Measurements from ENCODE around the gene ALAS1. TPM values are rescaled to one million over a fixed set of nuclear protein-coding genes. Genes with fewer than 3 reads are reported as not detected.

Gene ALAS1
- polyA plus RNA-seq, 1 donor (not counting 4 experiments of a cell fraction or from before 2014, with no cell fraction given): 74.1 TPM

DNA sequence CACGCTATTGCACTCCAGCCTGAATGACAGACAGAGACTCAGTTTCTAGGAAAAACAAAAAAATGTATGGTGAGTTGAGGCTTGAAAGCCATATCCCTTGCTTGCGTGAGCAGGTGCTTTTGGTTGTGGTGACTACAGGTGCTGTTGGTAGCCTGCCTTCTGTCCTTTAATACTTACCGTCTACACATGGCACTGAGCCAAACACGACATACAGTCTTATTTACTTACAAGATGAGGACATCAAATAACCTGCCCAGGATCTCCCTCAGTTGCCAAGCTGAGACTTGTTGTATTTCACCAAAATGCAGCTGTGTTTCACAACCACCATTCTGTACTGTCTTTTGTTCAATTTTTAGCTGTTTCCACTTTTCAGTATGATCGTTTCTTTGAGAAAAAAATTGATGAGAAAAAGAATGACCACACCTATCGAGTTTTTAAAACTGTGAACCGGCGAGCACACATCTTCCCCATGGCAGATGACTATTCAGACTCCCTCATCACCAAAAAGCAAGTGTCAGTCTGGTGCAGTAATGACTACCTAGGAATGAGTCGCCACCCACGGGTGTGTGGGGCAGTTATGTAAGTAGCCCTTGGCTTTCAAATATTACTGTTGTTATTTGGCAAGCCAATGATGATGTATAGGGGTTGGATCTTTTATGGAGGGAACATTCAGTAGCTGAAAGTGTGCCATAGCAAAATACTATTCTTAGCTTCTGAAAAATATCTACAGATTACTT, 6.5 kb downstream of the ALAS1 start:
- H4K20me1 ChIP-seq (ENCODE audit: control insufficient read depth, extremely low read depth, insufficient read depth, low read length): no peaks in the 10 kb centered on the region
- peaks cover 3% of the 10 kb centered on the region for H3K79me2 ChIP-seq (ENCODE audit: control insufficient read depth, insufficient read depth, low read length)
- H3K9me1 ChIP-seq (ENCODE audit: control insufficient read depth, extremely low read depth, insufficient read depth, low read length): no peaks in the 10 kb centered on the region
- H3K9me3 ChIP-seq (ENCODE audit: control insufficient read depth, low read depth, low read length): no peaks in the 10 kb centered on the region
- peaks cover 32 to 56% of the 10 kb centered on the region in 2 experiments for H3K36me3 ChIP-seq (ENCODE audit: control insufficient read depth in 2 of 2, extremely low read depth in 1 of 2, insufficient read depth in 2 of 2, low read length in 2 of 2)
- no peak overlapping the region for H3K4me2 ChIP-seq (ENCODE audit: control insufficient read depth, extremely low read depth, insufficient read depth, low read depth, low read length)
- H2AFZ ChIP-seq (ENCODE audit: control insufficient read depth, low read length): no peak overlapping the region
- H3K27ac ChIP-seq (ENCODE audit: control insufficient read depth, insufficient read depth, low read length): no peak overlapping the region
- DNase-seq (ENCODE audit: low read depth, low spot score): no peak
- no peak for TF ChIP-seq EZH2 (IDR thresholded peaks at IDR 0.05; ENCODE audit: low read length)
- TF ChIP-seq, protein P1, sequence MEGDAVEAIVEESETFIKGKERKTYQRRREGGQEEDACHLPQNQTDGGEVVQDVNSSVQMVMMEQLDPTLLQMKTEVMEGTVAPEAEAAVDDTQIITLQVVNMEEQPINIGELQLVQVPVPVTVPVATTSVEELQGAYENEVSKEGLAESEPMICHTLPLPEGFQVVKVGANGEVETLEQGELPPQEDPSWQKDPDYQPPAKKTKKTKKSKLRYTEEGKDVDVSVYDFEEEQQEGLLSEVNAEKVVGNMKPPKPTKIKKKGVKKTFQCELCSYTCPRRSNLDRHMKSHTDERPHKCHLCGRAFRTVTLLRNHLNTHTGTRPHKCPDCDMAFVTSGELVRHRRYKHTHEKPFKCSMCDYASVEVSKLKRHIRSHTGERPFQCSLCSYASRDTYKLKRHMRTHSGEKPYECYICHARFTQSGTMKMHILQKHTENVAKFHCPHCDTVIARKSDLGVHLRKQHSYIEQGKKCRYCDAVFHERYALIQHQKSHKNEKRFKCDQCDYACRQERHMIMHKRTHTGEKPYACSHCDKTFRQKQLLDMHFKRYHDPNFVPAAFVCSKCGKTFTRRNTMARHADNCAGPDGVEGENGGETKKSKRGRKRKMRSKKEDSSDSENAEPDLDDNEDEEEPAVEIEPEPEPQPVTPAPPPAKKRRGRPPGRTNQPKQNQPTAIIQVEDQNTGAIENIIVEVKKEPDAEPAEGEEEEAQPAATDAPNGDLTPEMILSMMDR (optimal IDR thresholded peaks at IDR 0.05 in 1 of 3, IDR thresholded peaks at IDR 0.05 in 1 of 3, conservative IDR thresholded peaks at IDR 0.05 in 1 of 3; ENCODE audit: extremely low read depth in 1 of 3, insufficient read depth in 2 of 3, low read length in 3 of 3): no peak
- FAIRE-seq: peak; percentile 32
- no peak overlapping the region for H3K4me3 ChIP-seq (ENCODE audit: control insufficient read depth in 2 of 3, extremely low read depth in 1 of 3, insufficient read depth in 2 of 3, low read depth in 1 of 3, low read length in 3 of 3)
- dilution Hi-C loops (cut with MboI; ENCODE audit: extremely low pct_ligation_motif_present, low sequenced_read_pairs): no loop called here
- H3K9ac ChIP-seq (ENCODE audit: control insufficient read depth, extremely low read depth, insufficient read depth, low read length): no peak overlapping the region
- peaks cover 16% of the 10 kb centered on the region for H3K4me1 ChIP-seq (ENCODE audit: control insufficient read depth, extremely low read depth, insufficient read depth, low read length)
- H3K27me3 ChIP-seq (ENCODE audit: control insufficient read depth, extremely low read depth, insufficient read depth, low read length): no peaks in the 10 kb centered on the region

DNA sequence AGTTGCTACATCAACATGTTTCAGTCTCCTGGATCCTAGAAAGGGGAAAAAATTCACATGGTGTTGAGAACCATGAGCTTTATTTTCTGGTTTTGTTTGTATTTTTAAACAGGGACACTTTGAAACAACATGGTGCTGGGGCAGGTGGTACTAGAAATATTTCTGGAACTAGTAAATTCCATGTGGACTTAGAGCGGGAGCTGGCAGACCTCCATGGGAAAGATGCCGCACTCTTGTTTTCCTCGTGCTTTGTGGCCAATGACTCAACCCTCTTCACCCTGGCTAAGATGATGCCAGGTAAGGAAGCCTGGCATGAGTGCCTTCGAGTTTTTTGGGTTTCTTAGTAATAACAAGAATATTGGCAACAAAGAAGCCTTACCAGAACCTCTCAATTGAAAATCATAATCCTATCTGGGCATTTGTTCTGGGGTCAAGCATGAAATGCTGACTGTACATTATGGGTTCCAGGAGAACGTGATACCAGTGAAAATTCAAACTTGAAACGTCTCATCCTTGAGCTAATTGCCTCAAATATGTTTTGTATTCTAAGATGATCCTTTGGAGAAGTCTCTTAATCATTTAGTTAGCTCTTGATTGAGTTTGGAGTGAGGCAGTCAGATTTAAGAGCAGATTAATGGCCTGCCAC, 7.9 kb downstream of the ALAS1 start:
- FAIRE-seq (no peak), DNase-seq (ENCODE audit: low read depth, low spot score) (no peak)
- dilution Hi-C loops (cut with MboI; ENCODE audit: extremely low pct_ligation_motif_present, low sequenced_read_pairs): no loop called here
- Histone ChIP-seq H3K27me3 (ENCODE audit: control insufficient read depth, extremely low read depth, insufficient read depth, low read length) (no peaks in the 10 kb centered on the region), H3K36me3 (ENCODE audit: control insufficient read depth in 2 of 2, extremely low read depth in 1 of 2, insufficient read depth in 2 of 2, low read length in 2 of 2) (peaks cover 41 to 64% of the 10 kb centered on the region in 2 experiments), H3K4me2 (ENCODE audit: control insufficient read depth, extremely low read depth, insufficient read depth, low read depth, low read length) (no peak overlapping the region), H3K79me2 (ENCODE audit: control insufficient read depth, insufficient read depth, low read length) (peaks cover 3% of the 10 kb centered on the region), H3K4me1 (ENCODE audit: control insufficient read depth, extremely low read depth, insufficient read depth, low read length) (peaks cover 14% of the 10 kb centered on the region), H3K4me3 (ENCODE audit: control insufficient read depth in 2 of 3, extremely low read depth in 1 of 3, insufficient read depth in 2 of 3, low read depth in 1 of 3, low read length in 3 of 3) (no peak overlapping the region), H3K27ac (ENCODE audit: control insufficient read depth, insufficient read depth, low read length) (no peak overlapping the region), H4K20me1 (ENCODE audit: control insufficient read depth, extremely low read depth, insufficient read depth, low read length) (no peaks in the 10 kb centered on the region), H2AFZ (ENCODE audit: control insufficient read depth, low read length) (no peak overlapping the region), H3K9ac (ENCODE audit: control insufficient read depth, extremely low read depth, insufficient read depth, low read length) (no peak overlapping the region), H3K9me3 (ENCODE audit: control insufficient read depth, low read depth, low read length) (no peaks in the 10 kb centered on the region), H3K9me1 (ENCODE audit: control insufficient read depth, extremely low read depth, insufficient read depth, low read length) (no peaks in the 10 kb centered on the region)
- no peak for TF ChIP-seq EZH2 (IDR thresholded peaks at IDR 0.05; ENCODE audit: low read length)
- TF ChIP-seq, protein P1 (optimal IDR thresholded peaks at IDR 0.05 in 1 of 3, IDR thresholded peaks at IDR 0.05 in 1 of 3, conservative IDR thresholded peaks at IDR 0.05 in 1 of 3; ENCODE audit: extremely low read depth in 1 of 3, insufficient read depth in 2 of 3, low read length in 3 of 3): no peak
